T-helper 9 cell (primary cell): ENCODE measurements around the gene GNL3.

ENCODE experiments used
- DNase-seq: peaks from one replicate; pipeline ENCODE4 v3.0.0-alpha.2; 2020

Gene GNL3

DNA sequence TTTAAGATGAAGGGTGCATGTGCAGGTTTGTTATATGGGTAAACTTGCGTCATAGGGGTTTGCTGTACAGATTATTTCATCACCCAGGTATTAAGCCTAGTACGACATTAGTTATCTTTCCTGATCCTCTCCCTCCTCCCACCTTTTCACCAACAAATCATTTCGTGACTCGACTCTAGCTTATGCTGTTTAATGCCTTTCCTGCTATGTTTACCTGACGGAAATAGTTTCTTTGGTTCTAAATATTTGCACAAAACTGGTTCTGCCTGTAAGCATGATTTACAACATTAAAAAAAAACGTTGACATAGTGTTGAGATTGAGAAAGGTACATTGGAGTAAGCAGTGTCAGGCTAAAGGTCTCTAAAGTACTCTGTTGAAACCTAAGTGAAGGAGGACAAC is 2.4 kb downstream of the GNL3 start:
- DNase-seq = no peak

DNA sequence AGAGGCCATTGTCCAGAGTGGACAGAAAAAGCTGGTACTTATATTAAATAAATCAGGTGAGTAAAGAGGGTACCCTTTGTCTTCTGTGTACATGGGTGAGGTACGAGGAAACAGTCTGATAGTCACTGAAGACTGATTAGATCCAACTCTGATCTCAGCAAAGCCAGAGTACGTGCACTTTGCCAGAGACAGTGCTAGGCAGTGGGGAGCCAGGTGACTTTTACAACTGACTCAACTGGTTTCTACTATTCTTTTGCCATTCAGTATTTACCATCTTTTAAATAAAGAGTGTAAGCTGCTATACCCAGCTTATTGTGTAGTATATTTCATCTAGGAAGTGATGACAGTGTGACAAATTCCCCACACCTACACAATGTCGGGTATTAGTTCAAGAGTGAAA is 3.3 kb downstream of the GNL3 start:
- DNase-seq = no peak

DNA sequence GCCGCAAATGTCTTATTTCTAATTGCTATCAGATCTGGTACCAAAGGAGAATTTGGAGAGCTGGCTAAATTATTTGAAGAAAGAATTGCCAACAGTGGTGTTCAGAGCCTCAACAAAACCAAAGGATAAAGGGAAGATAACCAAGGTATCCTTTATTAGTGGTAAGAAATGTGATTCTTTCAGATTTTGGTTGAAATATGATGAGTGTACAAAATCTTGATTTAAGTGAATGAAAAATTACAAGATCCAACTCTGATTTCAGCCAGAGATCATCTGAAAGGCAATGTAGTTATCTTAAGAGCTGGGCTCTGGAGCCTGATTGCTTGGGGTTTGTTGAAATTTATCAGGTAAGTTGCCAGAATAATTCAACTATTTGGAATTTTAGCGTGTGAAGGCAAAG is 4.7 kb downstream of the GNL3 start:
- DNase-seq = no peak

DNA sequence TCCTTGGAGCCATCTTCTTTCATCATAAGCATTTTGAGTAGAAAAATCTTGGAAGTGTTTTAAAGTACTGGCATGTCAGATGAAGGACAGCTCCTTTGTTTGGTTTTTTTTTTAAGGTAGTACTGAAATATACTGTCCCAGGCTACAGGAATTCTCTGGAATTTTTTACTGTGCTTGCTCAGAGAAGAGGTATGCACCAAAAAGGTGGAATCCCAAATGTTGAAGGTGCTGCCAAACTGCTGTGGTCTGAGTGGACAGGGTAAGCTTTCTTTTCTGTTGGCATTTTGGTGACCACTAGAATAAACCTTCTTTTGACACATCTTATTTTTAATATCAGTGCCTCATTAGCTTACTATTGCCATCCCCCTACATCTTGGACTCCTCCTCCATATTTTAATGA is 7.2 kb downstream of the GNL3 start:
- DNase-seq = no peak

DNA sequence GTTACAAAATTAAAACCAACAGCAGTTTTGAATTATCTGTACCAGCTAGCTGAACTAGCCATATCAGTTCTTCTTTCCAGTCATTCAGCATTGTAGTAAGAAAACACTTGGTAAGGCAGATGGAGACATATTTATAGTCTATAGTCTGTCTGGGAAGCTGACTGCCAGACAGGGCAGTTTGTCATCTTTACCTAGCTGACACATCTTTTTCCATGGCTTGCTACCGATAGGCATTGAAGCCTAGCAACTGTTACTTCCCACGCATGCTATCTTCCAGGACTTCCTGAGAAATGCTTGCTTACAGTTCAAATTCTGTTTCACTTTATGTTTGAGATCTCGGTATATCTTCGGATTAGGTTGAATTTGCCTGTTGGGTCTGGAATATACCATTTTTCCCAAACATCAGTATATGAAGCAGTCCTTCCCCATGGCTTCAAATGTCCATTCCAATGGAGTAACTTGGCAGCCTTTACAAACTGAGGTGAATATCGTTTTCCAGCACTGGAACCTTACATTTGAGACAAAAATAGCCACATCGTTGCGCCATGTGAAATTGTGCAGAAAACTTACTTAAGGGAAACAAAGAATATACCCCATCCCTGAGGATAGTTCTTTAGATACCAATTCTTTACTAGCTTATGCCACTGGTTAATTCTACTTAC is 8.8 kb downstream of the GNL3 start:
- no peak for DNase-seq

DNA sequence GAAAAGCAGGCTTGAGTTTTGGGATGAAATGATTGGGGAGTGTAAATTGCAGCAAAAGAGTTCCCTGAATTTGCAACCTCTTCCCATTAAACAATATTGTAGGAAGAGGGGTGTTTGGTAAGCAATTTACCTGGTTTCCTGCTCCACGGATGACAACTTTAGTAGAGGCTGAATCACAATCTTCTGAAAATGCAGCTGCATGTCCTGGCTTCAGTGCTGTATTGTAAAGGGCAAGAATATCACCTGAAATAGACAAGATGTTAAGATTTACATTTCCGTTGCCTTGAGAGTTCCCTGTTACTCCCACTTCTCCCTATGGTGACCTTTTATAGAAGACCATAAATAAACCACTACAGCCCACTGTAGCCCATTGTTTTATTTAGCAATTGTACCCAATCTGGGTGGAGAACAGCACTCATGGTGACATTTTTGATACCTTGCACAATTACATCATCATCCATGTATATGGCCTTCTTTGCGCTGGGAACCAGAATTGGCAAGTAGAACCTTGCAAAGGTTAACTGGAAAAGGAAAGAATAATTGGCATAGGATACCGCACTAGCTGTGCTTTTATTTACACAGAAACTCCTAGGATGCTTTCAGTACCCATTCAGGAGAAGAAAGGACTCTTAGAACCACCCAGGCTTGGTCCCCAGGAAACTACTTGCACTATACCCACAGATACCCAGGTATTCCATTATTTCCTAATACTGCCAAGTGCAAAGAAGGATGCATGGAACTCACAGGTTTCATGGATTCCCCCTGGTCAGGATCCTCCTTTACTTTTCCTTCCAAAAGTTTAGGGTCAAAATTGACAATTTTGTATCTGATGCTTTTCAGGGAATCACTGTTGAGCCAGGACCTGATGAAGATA is 10.2 kb downstream of the GNL3 start:
- DNase-seq = no peak

DNA sequence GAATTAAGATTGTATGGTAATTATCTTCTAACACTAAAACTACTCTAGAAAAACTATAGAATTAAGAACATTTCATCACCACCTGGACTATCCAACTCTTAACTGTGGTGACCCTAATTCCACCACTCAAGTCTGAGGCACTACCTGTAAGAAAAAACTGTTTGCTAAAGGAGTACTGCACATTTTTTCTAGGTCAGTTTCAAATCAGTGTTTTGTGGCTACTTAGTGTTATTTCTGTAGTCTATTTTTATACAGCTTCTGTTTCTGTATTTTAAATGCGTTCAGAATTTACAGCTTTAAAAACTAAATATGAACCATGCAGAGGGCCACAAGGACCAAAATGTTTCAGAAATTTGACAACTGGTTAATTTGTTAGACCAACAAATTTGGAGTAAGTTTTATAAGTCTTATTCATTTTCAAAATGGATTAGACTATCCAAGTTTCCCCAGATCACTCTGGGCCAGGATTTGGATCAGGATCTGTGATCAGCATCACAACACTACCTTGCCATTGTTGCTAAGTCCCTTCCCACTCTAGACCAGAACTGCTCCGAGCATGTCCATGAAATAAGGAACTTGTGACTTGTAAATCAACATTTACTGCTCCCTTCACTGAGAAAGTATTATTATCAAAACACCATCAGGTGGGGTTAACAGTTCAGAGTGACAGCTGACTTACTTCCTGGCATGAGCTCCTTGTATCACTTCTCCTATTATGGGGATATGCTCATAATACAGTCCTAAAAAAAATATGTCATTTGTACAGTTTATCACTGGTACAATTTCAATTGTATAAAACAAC is 11.2 kb downstream of the GNL3 start:
- DNase-seq = no peak

DNA sequence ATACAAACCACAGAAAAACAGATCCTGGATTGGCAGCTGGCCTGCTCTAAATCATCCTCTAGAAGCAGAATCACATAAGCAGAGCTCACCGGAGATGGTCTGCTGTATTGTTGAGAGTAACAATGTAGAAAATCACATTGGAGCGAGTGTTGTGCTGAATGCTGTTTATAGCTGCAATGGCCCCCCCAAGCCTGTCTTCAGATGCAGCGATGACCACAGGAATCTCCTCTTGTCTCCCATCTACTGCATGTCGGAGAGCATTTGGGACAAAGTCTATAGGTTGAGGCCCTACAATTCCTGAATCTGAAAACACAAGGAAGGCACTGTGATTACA is 11.8 kb downstream of the GNL3 start:
- DNase-seq = no peak

DNA sequence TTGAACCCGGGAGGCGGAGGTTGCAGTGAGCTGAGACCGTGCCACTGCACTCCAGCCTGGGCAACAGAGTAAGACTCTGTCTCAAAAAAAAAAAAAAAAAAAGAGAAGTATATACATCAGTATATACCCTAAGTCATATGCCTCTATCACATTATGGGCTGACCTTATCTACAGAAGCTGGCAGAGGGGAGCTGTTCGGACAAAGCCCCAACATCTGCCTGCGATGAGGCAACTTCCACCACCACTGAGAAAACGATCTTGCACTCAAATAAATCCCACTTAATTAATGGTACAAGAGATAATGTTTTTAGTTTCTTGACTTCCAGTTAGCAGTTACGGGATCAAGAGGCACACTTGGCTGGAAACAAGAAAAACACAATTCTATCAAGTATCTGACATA is 17.5 kb downstream of the GNL3 start:
- no peak for DNase-seq

DNA sequence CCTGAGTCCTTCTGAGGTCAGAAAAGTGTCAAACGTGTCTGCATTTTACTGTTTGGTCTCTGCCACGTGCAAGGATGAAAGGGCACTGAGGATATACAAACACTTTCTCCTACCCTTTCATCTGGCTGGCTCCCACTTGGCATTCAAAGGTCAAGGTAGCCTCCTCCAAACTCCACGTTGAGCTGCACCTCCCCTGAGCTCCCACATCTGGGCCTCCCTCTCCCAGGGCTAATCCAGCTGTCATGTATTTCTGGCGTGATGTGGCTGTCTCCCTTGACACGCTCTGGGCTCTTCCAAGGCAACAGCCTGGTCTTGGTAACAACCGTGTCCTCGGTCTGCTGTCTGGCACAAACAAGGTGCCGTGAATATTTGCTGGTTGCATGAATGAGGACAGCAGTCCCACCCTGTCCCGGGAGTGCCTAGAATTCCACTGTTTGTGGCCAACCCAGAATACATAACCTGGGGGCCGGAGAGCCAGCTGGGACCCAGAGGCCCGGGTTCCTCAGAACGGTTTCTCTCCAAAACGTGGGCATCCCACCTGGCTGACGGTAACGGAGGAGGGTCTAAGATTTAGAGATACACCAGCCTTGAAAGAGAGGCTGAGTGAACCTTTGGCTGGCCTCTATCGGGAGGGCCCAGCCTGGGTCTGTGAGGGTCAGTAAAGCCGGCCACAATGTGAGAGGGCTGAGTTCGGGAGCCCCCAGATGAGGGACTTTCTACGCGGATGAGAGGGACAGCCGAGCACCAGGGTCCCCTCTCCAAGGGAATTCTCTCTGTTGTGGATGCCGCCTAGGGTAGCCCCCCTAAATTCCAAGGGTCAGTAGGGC is 19.0 kb downstream of the GNL3 start:
- no peak for DNase-seq

DNA sequence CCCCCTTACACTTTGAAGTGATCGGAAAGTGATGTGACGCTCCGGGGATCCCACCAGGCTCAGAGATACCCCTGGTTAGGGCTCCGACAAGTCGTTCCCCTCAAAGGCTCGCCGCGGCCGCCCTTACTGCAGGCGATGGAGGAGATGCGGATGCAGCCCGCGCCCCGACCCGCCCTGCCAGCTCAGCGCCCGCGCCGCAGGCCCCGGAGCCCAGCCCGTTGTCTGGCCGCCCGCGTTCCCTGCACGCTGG is 19.5 kb downstream of the GNL3 start:
- DNase-seq = no peak

DNA sequence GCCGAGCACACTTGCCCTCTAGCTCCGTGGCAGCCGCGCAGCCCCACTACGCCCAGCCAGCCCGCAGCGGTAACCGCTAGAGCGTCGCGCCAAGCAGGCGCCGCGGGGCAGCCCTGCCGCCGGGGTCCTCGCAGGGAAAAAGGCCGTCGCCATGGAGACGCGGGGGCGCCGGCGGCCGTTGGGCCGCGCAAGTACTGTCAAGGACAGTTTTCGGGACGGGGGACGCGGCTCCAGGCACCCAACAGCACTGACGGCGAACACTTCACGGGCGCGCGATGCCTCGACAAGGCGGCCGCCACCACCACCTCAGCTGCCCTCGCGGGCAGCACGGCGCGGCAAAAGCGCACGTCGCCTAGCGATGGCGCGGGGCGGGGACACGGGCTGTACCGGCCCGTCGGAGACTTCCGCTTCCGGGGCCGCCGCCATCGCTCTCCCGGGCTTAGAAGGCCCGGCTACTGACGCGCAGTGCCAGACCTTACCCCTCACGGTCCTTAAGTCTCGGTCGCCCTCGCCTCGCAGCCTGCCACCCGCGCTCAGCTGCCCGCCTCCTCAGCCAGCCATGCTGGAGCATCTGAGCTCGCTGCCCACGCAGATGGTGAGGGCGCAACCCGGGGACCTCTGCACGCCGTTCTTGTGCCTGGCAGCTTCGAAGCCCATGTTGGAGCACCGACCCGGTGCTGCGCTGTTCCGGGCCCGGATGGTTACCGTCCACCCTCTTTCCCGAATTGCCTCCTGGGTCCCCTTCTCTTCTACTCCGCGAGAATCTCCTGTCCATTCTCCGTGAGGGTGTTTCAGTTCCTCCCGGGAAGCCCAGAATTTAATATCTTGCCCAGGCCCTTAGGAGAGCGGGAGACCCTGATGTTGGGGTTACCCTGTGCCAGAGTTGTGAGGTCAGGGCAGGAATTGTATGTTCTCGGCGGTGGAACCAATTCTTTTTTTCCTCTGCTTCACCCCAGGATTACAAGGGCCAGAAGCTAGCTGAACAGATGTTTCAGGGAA is 20.2 kb downstream of the GNL3 start, which contains the start of the genes GLT8D1 and SPCS1:
Gene GLT8D1, minus strand, starts transcription at position 104 of the 999 bp plus-strand sequence. CDS start 5,331 bp downstream, outside the sequence.
Gene SPCS1, plus strand, starts transcription at position 419 of the 999 bp plus-strand sequence. Its CDS starts 141 bp downstream, at position 560.
- peak; percentile 81 for DNase-seq

DNA sequence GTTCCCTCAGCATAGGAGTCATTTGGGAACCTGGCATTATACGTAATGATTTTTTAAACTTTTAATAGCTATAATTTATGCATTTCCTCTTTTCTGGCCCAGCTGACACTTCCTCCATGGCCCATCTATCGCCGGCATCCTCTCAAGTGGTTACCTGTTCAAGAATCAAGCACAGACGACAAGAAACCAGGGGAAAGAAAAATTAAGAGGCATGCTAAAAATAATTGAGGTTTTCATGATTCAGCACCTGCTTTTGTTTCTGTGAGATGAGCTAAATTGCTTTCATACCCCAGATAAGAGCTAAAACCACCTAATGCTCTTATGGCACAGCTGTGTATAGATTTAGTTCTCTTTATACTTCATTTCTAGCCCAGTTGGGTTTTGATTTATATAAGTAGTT is 21.8 kb downstream of the GNL3 start:
- DNase-seq = no peak

DNA sequence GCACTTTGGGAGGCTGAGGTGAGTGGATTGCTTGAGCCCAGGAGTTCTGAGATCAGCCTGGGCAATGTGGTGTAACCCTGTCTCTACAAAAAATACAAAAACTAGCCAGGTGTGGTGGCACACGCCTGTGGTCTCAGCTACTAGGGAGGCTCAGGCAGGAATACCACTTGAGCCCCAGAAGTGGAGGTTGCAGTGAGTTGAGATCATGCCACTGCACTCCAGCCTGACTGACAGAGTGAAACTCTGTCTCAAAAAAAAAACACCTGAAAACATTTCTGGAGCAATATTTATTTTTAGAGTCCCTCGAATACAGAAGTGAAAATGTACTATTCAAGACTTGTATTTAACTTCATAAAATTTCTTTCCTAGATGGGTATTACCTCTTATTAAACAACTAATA is 24.7 kb downstream of the GNL3 start:
- DNase-seq = no peak

DNA sequence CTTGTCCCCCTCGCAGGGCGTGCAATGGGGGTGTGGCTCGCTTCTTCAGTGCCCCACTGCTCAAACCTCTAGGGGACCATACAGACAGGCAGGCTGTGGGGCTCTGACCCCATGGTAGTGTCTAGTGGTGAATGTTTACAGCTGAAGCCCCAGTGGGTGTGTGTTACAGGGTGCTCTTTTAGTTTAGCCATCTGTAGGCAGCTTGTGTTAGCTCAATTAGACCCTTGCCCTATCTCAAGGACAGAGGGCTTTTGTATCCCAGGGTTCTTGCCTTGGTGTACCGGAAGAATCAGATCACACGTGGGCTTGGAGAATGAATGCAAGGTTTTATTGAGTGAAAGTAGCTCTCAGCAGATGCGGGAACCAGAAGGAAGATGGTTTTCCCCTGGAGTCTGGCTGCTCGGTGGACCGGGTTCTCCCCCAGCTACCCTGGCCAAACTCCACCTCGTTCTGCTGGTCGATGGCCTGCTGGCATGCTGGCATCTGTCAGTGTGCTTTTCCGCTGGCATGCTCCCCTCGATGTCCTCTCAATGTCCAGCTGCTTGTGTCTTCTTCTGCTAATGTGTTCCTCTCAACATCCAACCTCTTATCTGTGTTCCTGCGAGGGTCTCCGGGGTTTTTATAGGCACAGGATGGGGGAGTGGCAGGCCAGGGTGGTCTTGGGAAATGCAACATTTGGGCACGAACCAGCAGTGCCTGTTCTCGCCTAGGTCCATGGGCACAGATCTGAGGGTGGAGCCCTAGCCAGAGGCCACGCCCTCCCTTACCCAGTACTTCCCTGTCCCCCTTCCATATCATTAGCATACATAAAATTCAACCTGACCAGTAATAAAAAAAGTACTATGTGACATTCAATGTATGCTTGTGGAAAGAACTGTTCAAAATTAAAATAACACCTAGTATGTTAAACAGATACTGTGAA is 26.7 kb downstream of the GNL3 start:
- no peak for DNase-seq

DNA sequence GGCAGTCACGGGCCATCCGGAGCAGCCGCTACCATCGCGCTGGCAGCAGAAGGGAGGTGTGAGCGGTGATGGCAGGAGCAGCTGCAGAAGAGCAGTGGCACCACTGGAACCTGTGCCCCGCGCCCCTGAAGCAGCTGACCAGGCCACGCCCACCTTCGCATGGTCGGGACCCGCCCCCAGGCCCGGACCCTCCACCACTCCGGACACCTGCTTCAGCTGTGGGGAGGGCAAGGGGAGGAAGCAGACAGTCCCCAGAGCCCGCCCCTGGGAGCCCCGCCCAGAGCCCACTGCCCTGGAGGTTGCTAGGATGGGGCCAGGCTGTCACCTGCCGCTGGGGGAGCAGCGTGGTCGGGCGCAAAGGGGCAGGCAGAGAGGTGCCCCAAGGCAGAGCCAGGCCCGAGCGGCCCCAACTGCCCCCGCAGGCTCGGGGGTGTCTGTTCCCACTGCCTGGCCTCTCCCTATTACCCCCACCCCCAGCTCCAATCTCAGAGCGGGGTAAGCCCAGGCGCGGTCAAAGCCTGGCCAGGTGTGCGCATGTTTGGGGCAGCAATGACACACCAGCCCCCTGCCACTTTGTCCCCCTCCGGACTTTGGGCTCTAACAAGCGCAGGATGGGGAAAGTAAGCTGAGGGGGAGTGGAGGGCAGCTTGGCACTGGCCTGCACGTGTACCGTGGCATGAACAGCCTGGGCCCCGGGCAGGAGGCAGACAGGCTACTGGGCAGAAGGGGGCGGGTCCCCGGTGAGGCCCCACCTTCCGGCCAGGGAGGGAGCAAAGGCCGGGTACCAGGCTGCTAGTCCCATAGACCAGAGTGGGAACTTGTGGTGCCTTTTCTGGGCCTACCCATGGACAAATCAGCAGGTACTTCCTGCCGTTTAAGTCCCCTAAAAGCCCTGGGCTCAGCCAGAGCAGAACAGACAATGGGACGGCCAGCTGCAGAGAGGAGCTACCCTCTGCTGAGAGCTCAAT is 28.8 kb downstream of the GNL3 start:
- DNase-seq = no peak

DNA sequence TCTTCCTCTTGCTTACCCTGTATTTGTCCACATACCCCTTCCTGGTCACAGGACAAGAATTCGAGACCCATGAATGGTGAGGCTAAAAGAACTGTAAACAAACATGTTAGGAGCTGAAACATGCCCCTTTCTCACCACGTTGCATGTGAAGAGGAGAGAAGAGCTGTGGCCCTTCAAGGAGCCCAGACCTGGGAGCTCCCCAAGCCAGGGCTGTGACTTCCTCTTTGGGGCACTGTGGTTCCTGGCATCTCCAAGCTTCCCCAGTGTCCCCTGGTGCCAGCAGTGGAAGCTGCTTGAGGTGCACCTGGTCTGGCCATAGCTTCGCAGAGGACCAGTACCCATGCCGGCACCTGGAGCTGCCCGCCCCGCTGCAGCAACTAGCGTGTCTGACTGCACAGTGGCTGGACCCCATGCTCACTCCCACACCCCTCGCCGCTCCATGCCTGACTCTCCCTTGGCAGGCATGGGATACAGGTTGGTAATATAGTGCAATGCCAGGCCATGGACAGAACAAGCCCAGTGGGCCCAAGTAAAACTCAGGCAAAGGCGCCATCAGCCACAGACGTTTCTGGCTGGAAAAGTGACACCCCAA is 30.0 kb downstream of the GNL3 start:
- no peak for DNase-seq

DNA sequence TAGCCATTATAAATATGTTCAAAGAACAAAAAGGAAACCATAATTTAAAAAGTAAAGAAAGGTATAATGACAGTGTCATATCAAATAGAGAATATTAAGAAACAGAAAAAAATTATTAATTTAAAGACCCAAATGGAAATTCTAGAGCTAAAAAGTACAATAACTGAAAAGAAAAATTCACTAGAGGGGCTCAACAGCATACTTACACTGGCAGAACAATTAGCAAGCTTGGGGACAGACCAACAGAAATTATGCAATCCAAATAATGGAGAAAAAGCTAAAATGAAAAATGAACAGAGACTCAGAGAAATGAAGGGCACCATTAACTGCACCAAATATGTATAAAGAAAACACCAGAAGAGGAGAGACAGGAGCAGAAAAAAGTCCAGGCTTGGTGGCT is 33.8 kb downstream of the GNL3 start:
- no peak for DNase-seq
